GM12874 (cell line): ENCODE results near the gene NHERF2.

ENCODE experiments used
- TF ChIP-seq, protein P1 (sequence below): IDR thresholded peaks from 2 replicates; pipeline ENCODE4 v1.5.1; 2011; ENCODE audit warnings: low read depth, mild to moderate bottlenecking, control low read depth, low read length, moderate library complexity; ENCODE audit not compliant: insufficient read depth

Gene NHERF2

DNA sequence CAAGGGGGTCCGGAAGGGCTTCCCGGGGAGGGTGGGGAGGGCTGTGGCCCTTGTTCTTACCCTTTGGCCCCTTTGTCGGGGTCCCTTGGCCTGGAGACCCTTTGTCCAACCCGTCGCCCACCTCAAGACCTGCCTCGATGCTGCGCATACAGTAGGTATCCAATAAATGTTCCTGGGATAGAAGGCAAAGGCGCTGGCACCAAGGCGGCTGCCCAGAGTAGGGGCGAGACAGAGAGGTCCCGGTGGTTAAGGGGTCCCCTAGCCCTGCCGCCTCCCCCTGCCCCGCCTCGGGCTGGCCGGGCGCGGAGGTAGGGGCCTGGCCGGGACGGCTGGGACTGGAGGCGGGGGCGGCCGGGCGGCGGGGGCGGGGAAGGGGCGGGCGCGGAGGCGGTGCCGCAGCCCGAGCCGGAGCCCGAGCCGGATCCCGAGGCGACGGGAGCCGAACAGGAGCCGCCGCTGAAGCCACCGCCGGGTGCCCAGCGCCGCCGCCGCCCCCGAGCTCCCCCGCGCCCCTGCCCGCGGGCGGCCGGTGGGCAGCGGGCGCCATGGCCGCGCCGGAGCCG, at the start of gene NHERF2:
NHERF2 (plus strand) TSS at position 442 of the 563 bp plus-strand sequence; CDS start at position 546, 104 bp downstream.
- TF ChIP-seq, protein P1, sequence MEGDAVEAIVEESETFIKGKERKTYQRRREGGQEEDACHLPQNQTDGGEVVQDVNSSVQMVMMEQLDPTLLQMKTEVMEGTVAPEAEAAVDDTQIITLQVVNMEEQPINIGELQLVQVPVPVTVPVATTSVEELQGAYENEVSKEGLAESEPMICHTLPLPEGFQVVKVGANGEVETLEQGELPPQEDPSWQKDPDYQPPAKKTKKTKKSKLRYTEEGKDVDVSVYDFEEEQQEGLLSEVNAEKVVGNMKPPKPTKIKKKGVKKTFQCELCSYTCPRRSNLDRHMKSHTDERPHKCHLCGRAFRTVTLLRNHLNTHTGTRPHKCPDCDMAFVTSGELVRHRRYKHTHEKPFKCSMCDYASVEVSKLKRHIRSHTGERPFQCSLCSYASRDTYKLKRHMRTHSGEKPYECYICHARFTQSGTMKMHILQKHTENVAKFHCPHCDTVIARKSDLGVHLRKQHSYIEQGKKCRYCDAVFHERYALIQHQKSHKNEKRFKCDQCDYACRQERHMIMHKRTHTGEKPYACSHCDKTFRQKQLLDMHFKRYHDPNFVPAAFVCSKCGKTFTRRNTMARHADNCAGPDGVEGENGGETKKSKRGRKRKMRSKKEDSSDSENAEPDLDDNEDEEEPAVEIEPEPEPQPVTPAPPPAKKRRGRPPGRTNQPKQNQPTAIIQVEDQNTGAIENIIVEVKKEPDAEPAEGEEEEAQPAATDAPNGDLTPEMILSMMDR = no peak

- TF ChIP-seq, protein P1 = no peak
These were observed 49.5 kb upstream of the NHERF2 start for GRCh38 chr16:1976951-1977874.

DNA sequence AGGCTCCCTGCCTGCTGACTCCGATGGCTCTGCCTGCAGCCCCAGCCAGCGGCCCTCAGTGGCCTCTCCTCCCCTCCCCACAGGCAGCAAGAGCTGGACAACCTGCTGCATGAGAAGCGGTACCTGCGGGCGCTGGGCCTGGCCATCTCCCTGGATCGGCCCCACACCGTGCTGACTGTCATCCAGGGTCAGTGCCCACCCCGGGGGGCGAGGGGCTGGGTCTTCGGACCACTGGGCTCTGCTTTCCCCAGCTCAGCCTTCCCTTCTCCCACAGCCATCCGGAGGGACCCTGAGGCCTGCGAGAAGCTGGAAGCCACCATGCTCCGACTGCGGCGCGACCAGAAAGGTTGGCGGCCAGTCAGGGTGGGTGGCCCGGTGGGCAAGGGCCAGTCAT, 48.8 kb upstream of the NHERF2 start:
- TF ChIP-seq, protein P1 = no peak

- TF ChIP-seq, protein P1 = no peak
These were observed 48.1 kb upstream of the NHERF2 start for GRCh38 chr16:1978476-1979120.

GRCh38 chr16:1979271-1980029, 47.3 kb upstream of the NHERF2 start:
- TF ChIP-seq, protein P1 = no peak

DNA sequence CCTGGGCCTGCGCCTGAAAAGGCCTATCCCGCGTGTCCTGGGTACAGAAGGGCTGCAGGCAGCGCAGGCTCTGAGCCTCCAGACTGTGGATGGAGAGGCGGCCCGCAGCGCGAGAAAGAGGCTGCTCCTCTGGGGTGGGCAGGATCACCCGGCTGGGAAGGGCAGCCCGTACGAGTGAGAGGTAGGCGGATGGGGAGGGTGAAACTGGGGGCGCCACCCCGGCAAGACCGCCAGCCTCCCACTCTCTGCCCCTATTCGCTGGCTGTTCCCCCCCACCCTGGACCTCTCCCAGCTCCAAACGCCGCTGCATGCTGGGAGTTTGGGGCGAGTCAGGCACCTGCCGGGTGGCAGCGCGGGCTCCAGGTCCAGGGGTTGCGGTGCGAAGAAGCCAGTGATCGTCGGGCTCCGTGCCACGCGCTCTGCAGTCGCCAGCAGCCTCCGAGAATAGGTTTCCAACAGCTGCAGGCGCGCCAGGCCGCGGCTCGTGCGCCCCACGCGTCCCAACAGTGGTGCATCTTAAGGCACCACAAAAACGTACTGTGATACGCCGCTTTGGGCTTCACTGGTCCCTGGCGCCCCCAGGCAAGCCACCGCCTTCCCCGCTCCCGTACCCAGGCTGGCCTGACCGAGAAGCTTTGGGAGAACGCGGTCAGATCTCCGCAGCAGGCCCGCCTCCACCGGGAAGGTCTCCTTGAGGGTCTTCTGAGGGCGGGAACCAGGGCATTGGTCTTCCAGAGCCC, 46.5 kb upstream of the NHERF2 start:
- TF ChIP-seq, protein P1 = no peak
